OCI-LY7 (cell line): ENCODE results near the gene OLA1. TPM values are rescaled to one million over a fixed set of nuclear protein-coding genes. Genes with fewer than 3 reads are reported as not detected.

Source experiments
- BruUV-seq: library from RNA; stranded (reverse); fragments of 400-500 nt; replicated peaks from 2 replicates; lab custom pipeline; 2021; lab: Mats Ljungman, UMichigan
- CTCF ChIA-PET: fragments of 300-600 bp; sonication (Branson Sonifier 250); formaldehyde crosslinking; loops from one replicate; lab custom pipeline; 2022; ENCODE audit warnings: antibody characterized with exemption; ENCODE audit not compliant: unreplicated experiment; lab: Charles Lee
- POLR2A ChIA-PET: fragments of 300-600 bp; sonication (Branson Sonifier 250); formaldehyde crosslinking; loops from one replicate; lab custom pipeline; 2022; ENCODE audit warnings: antibody characterized with exemption; lab: Charles Lee
- DNase-seq: peaks from one replicate; pipeline ENCODE4 v3.0.0-alpha.2; 2015; ENCODE audit warnings: low spot score
- H2AFZ ChIP-seq: fragments of 200-600 bp; sonication (generic), shearing (Covaris generic); 2 replicates; pipeline ENCODE4 v1.6.1; 2014; ENCODE audit warnings: mild to moderate bottlenecking, antibody characterized with exemption, low read length, moderate library complexity
- H3K27ac ChIP-seq: fragments of 200-600 bp; sonication (generic); 2 replicates; pipeline ENCODE4 v1.5.1; 2014; ENCODE audit warnings: mixed run types, low read depth, mild to moderate bottlenecking, moderate library complexity, low read length, inconsistent platforms; ENCODE audit not compliant: poor library complexity, severe bottlenecking
- H3K36me3 ChIP-seq: fragments of 200-600 bp; sonication (generic); 2 replicates; pipeline ENCODE4 v1.6.1; 2014; ENCODE audit warnings: mild to moderate bottlenecking, antibody characterized with exemption, low read length, moderate library complexity, mixed read lengths; ENCODE audit not compliant: insufficient read depth
- H3K4me1 ChIP-seq: fragments of 200-600 bp; sonication (generic); 2 replicates; pipeline ENCODE4 v1.5.1; 2014; ENCODE audit warnings: mild to moderate bottlenecking, low read length; ENCODE audit not compliant: insufficient read depth, poor library complexity, severe bottlenecking
- H3K4me2 ChIP-seq: fragments of 200-600 bp; sonication (generic); 2 replicates; pipeline ENCODE4 v1.6.1; 2014; ENCODE audit warnings: mild to moderate bottlenecking, low read length
- H3K4me3 ChIP-seq: fragments of 200-600 bp; sonication (generic); 2 replicates; pipeline ENCODE4 v1.5.1; 2014; ENCODE audit warnings: mild to moderate bottlenecking, low read depth, low read length; ENCODE audit not compliant: poor library complexity, severe bottlenecking
- H3K79me2 ChIP-seq: fragments of 200-600 bp; sonication (generic); 2 replicates; pipeline ENCODE4 v1.6.1; 2016; ENCODE audit warnings: low read depth, mild to moderate bottlenecking, low read length, moderate library complexity, mixed read lengths; ENCODE audit not compliant: insufficient read depth
- H3K9me2 ChIP-seq: fragments of 200-600 bp; sonication (generic); 2 replicates; pipeline ENCODE4 v1.6.1; 2016; ENCODE audit warnings: mild to moderate bottlenecking, low read length, mixed read lengths; ENCODE audit not compliant: insufficient read depth
- H3K9me3 ChIP-seq: fragments of 200-600 bp; sonication (generic); 2 replicates; pipeline ENCODE4 v1.6.1; 2014; ENCODE audit warnings: mild to moderate bottlenecking, mixed run types, low read length, mixed read lengths
- H4K20me1 ChIP-seq: fragments of 200-600 bp; sonication (generic); 2 replicates; pipeline ENCODE4 v1.6.1; 2014; ENCODE audit warnings: mild to moderate bottlenecking, antibody characterized with exemption, low read length, moderate library complexity, mixed read lengths; ENCODE audit not compliant: insufficient read depth
- CTCF ChIP-seq: fragments of 200-600 bp; sonication (generic); conservative IDR thresholded peaks from 2 replicates; pipeline ENCODE4 v1.5.1; 2014; ENCODE audit warnings: mild to moderate bottlenecking, antibody characterized with exemption, low read length, moderate library complexity, mixed read lengths
- EZH2phosphoT487 ChIP-seq: fragments of 200-600 bp; sonication (generic); IDR thresholded peaks from 2 replicates; pipeline ENCODE4 v1.6.1; 2018; ENCODE audit warnings: low read depth, borderline replicate concordance, mild to moderate bottlenecking, mixed run types, antibody characterized with exemption, low read length, moderate library complexity, mixed read lengths
- intact Hi-C: fragments of 100-400 bp; cut with micrococcal nuclease; formaldehyde crosslinking; loops from one replicate; pipeline ENCODE4 v1.10.0; 2022; ENCODE audit not compliant: unreplicated experiment
- total RNA-seq, 2 experiments: library from RNA; depleted of rRNA in 1 of 2; stranded (reverse); fragments of >200 nt in 1 of 2; shearing (Covaris generic) in 1 of 2; gene quantifications; 2 replicates each; pipeline ENCODE4 v1.2.3, GENCODE V29; 2014 to 2022

OLA1 gene
- total RNA-seq, 2 experiments from 2014 or later, result 66.0 to 116 TPM

GRCh38 chr2:174184915-174185314 lies 63.4 kb downstream of the OLA1 start:
- no TSS peak for BruUV-seq
- H2AFZ ChIP-seq, result no peak overlapping the region
- no peaks in the 10 kb centered on the region for H3K9me2 ChIP-seq
- no peak for TF ChIP-seq CTCF
- no peak for TF ChIP-seq EZH2phosphoT487
- no peak overlapping the region for H3K27ac ChIP-seq
- no peak overlapping the region for H3K4me2 ChIP-seq
- no peaks in the 10 kb centered on the region for H3K9me3 ChIP-seq
- DNase-seq, result no peak
- peaks cover 21% of the 10 kb centered on the region; the same call in 1 of the 2 replicates for H3K79me2 ChIP-seq
- H4K20me1 ChIP-seq, result no peaks in the 10 kb centered on the region
- intact Hi-C loops, result no loop called here
- no peak overlapping the region for H3K4me3 ChIP-seq
- H3K4me1 ChIP-seq, result peaks cover 4% of the 10 kb centered on the region
- CTCF ChIA-PET, result no interaction called here
- POLR2A ChIA-PET, result interaction anchor here (0.5 to 0.6 kb wide), 2 partner anchors 61 to 595 kb away, joined by 3 to 4 read pairs; no protein-coding TSS in a partner anchor
- peaks cover 22% of the 10 kb centered on the region for H3K36me3 ChIP-seq

GRCh38 chr2:174184504-174184903 lies 63.8 kb downstream of the OLA1 start:
- TF ChIP-seq EZH2phosphoT487, result no peak
- no peak for TF ChIP-seq CTCF
- ChIA-PET CTCF (no interaction called here), POLR2A (interaction anchor here (0.5 to 0.6 kb wide), 2 partner anchors 61 to 595 kb away, joined by 3 to 4 read pairs; no protein-coding TSS in a partner anchor)
- H2AFZ ChIP-seq, result no peak overlapping the region
- H3K36me3 ChIP-seq, result peaks cover 22% of the 10 kb centered on the region
- no peaks in the 10 kb centered on the region for H3K9me2 ChIP-seq
- no peak overlapping the region for H3K4me3 ChIP-seq
- H3K79me2 ChIP-seq, result peaks cover 24% of the 10 kb centered on the region; the same call in 1 of the 2 replicates
- DNase-seq, result no peak
- intact Hi-C loops, result no loop called here
- H4K20me1 ChIP-seq, result no peaks in the 10 kb centered on the region
- H3K4me2 ChIP-seq, result no peak overlapping the region
- no peaks in the 10 kb centered on the region for H3K9me3 ChIP-seq
- H3K4me1 ChIP-seq, result peaks cover 4% of the 10 kb centered on the region
- H3K27ac ChIP-seq, result no peak overlapping the region
- no TSS peak for BruUV-seq

- peaks cover 4% of the 10 kb centered on the region for H3K4me1 ChIP-seq
- H3K27ac ChIP-seq, result no peak overlapping the region
- H3K79me2 ChIP-seq, result peaks cover 22% of the 10 kb centered on the region; the same call in 1 of the 2 replicates
- no TSS peak for BruUV-seq
- no peak overlapping the region for H3K4me3 ChIP-seq
- ChIA-PET CTCF (no interaction called here), POLR2A (interaction anchor here (0.5 to 1.0 kb wide), 4 partner anchors 26 to 158 kb away, joined by 3 read pairs; no protein-coding TSS in a partner anchor)
- intact Hi-C loops, result no loop called here
- H2AFZ ChIP-seq, result no peak overlapping the region
- no peak overlapping the region for H3K4me2 ChIP-seq
- no peak for DNase-seq
- no peaks in the 10 kb centered on the region for H3K9me2 ChIP-seq
- H4K20me1 ChIP-seq, result no peaks in the 10 kb centered on the region
- H3K9me3 ChIP-seq, result no peaks in the 10 kb centered on the region
- peaks cover 22% of the 10 kb centered on the region for H3K36me3 ChIP-seq
- TF ChIP-seq CTCF (no peak), EZH2phosphoT487 (no peak)
Observed at GRCh38 chr2:174183076-174183475, 65.3 kb downstream of the OLA1 start.
